Adrenal gland (tissue), 5 donors: ENCODE measurements around the gene HOMER2.

Source experiments
- CTCF ChIP-seq, 6 experiments: fragments of 450-650 bp in 4 of 6; fragments of 200-600 bp in 2 of 6; sonication (generic) in 1 of 6; IDR thresholded peaks; 1 replicate in 5 of 6; 2 replicates in 1 of 6; pipeline versions ENCODE4 v1.5.1 to v1.8.0; 2016 to 2021; ENCODE audit warnings: antibody characterized with exemption in 6 of 6, mild to moderate bottlenecking in 2 of 6, moderate library complexity in 1 of 6
- POLR2A ChIP-seq, 2 donors: fragments of 450-650 bp; IDR thresholded peaks; one replicate each; pipeline ENCODE4 v1.6.1; 2017; ENCODE audit warnings: antibody characterized with exemption in 2 of 2, mild to moderate bottlenecking in 2 of 2, moderate library complexity in 1 of 2
- donor health status: DM: no; HTN: no; CAD: no.

- peak in 1 of 2 donors; percentile 18 for TF ChIP-seq POLR2A (IDR thresholded peaks at IDR 0.05)
- TF ChIP-seq CTCF (IDR thresholded peaks at IDR 0.05): no peak
Measured at GRCh38 chr15:82919231-82919886, 33.2 kb downstream of the HOMER2 start.
